HG02870 (cell line): ENCODE results near the gene NOS3.

Source experiments
- ATAC-seq: cut with Tn5 transposase; IDR thresholded peaks from one replicate; pipeline ENCODE4 v1.9.1; 2021; ENCODE audit warnings: mild to moderate bottlenecking, moderate library complexity; ENCODE audit not compliant: unreplicated experiment

NOS3 gene

DNA sequence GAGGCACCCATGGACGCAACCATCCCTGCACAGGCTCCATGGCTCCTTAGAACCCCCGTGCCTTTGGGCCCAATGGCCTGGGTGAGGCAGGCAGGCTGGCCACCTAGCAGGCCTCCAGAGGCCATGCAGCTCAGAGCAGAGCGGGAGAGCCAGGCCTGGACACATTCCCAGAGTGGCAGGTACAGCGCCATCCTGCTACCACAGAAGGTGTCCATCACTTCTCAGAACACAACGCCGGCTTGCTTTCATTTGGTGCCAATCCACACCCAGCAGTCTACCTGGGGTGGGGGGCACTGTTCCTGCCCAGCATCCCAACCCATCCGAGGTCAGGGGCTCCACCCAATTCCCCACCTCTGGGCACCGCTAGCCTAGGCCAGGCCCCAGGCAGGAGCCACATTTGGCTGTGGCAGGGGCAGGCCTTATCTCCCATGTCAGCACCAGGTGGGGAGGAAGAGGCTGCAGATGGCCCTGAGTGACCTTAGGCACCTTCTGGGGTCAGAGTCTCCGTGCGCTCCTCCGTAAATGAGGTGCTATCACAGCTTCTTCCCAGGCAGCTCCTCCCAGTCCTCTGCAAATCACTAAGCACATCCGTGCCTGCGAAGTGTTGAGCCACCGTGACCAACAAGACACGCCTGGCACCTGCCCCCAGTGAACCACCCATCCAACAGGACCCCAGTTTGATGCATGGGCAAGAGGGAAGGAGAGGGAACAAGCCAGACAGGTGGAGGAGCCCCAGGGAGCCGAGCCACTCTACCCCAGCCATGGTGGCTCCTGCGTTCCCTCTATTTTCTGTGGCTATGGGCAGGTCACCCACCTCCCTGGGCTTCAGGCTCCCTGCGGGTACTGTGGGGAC lies 26.9 kb upstream of the NOS3 start:
- ATAC-seq = no peak

- ATAC-seq = no peak
These were observed 26.2 kb upstream of the NOS3 start for GRCh38 chr7:150964593-150965111.

GRCh38 chr7:150965273-150965830 lies 25.5 kb upstream of the NOS3 start:
- no peak for ATAC-seq

DNA sequence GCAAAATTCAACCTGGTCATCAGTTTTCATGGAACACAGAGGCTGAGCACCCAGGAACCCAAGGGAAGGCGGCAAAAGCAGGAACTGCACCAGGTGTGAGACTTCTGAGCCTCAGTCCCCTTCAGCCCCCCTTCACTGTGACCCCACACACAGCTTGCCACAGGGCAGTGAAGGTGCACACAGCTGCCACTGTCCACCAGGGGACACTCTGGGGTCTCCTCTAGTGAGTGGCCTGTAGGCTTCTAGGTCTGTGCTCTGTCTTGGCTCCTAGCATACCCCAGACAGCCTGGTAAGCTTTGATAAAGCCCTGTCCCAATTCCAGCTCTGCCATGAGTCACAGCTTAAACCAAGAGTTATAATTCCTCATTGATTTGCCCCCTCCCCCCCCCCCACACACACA lies 24.8 kb upstream of the NOS3 start:
- no peak for ATAC-seq

DNA sequence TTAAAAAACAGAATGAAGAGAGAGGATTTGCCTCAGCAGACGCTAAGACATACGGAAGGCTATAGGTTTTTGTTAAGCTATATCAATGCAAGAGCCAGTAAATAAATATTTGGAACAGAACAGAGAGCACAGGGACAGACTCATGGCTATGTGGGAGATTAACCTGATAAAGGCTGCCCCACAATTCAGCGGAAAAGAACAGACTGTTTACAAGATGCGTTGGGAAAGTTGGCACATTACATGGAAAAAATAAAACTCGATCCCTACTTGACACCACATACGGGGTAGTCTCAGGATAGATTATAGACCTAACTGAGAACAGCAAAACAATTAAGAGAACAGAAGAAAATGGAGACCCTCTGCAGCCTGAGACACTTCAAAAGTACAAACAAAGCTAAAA lies 23.5 kb upstream of the NOS3 start:
- ATAC-seq = no peak

DNA sequence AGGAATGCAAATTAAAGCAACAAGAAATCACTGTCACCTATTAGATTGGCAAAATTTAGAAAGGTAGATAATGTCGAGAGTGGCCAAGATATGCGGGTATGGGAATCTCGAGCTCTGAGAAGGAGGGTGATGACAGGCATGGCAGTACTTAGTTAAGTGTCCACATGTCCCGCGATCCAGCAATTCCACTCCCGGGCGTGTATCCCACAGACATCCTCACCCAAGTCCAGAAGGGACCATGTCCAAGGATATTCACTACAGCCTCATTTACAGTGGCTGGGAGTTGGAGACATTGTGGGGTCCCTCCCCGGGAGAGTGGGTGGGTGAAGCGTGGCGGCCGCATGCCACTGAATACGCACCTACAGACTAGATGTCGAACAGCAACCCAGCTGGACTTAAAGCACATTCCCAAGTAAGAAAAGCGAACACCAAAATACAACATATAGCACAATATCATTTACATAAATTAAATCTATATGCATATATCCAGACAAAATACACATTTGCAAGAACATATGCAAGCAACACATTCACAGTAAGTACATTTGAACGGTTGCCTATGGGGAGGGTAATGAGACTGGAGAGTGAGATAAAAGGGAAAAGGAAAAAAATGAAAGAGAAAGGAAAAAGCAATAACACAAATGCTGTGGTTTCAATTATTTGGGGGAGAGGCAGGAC lies 22.6 kb upstream of the NOS3 start:
- no peak for ATAC-seq

GRCh38 chr7:150968734-150969372 lies 22.0 kb upstream of the NOS3 start:
- no peak for ATAC-seq

DNA sequence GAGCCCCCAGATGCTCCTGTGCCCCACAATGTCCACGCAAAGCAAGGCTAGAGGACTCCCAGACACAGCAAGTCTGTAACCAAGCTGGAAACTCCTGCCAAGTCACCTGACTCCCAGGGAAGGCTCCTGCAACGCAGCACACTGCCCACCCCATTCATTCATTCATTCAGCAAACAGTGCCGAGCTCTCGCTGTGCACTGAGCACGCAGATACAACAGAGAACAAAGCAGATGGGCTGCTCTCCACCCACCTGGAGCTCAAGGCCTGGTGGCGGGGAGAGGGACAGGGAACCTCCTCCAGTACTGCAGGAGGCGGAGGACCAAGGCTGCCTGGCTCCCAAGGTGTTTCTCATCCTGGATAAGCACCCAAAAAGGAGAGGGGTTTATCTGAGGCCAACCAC lies 21.3 kb upstream of the NOS3 start:
- ATAC-seq = no peak

DNA sequence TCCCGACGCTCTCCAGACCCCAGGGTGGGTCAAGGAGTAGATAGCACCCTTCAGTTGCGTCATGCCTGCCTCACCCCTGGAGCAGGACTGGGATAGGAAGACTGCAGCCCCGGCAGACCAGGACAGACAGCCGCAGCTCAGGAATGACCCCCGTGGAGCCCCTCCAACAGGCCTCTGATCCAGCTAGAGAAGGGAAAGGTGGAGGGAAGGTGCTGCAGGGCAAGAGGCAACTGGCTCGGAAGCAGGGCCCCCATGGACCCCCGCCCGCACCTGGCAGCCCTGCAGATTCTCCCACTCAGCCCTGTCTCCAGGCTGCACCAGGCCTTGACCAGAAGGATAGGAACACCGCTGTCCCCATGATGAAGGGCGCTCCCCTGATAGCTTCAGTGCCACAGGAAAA lies 20.4 kb upstream of the NOS3 start:
- ATAC-seq = no peak

- no peak for ATAC-seq
These were observed 19.4 kb upstream of the NOS3 start for GRCh38 chr7:150971242-150972022.

DNA sequence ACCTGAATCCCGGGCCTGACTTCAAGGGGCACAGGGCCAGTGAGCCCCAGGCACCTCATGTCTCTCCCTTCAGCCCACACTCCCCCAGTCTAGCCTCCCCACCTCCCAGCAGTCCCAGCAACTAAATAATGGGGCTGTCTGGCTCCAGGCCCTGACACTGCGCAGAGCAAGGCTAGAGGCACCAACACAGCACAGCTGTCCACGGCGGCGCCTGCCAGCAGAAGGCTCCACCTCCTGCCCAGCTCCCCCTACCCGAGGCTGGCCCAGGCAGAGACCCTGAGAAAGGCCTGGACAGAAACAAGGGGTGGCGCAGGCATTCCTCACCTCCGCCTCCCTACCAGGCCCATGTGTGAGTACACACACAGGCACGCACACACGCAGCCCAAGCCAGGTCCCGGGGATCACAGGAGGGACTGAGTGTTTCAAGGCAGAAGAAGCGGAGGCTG lies 18.8 kb upstream of the NOS3 start:
- no peak for ATAC-seq

GRCh38 chr7:150972741-150973140 lies 18.1 kb upstream of the NOS3 start:
- ATAC-seq = no peak

- no peak for ATAC-seq
These were observed 17.0 kb upstream of the NOS3 start for GRCh38 chr7:150973571-150974451.

DNA sequence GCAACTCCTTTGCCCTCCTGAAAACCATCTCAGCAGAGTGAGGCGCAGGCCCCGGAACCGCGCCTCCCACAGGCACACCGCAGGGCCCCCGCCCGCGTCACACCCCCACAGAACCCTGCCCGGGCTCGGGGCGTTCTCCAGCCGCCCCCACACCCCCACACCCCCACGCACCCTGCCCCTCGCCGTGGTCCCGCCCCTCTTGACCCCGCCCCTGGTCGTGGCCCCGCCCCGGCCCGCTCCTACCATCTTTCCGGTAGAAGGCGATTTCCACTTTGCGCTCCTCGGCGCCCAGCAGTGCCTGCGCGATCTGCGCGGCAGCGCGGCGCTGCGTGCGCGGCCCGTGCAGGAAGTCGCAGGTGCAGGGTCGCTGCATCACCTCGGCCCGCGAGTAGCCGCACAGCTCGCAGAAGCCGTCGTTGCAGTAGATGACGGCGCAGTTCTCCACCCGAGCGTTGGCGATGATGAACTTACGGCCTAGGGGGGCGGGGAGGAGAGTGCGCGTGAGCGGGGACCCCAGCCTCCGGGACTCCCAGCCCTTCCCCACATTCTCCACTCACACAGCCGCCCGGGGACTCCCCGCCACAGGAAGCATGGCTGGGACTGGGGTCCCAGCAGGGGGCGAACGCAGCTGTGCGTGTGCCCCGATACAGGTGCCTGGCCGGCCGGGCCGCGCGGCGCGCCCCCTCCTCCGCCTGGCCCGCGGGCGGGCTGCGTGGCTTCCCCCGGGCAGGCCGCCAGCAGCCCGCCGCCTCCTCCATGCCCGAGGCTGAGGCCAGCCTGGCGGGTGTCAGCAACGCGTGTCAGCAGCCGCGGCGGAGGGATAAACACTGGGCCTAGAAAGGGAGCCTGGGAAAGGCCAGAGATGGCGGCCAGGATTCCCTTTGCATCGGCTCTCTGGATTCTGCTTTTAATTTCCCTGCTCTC lies 16.1 kb upstream of the NOS3 start:
- peak; percentile 46 for ATAC-seq

DNA sequence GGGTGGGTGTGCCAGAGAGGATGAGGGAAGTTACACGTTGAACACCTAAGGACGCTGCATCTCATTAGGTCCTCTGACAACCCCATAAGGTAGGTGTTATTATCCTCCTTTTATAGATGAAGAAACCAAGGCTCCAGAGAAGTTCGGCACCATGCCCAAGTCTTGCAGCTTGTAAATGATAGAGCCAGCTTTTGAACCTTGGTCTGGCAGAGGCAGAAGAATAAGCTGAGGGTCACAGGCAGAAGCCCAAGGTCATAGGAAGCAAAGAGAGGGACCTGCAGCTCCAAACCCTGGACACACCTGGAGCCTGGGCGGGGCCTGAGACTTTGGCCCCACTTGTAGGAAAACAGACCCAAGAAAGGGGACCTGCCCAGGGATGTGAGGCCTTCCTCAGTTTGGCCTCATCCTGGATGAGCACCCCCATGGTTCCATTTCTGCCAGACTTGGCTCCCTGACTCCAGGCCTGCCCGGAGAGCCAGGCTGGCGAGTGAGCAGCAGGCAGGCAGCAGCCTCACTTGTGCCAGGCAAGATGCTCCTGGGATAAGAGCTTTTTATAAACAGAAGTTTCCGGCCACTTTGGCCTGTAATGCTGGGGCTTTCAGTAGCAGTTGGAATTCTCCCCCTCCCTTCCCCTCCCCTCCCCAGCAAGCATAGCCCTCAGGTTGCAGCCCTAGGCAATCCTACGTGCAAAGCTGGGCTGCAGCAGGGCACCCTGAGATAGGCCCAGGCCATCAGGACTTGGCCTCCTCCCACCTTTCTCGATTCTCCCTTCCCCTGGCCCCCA lies 15.1 kb upstream of the NOS3 start:
- ATAC-seq = no peak

GRCh38 chr7:150976529-150977381 lies 14.1 kb upstream of the NOS3 start:
- ATAC-seq = no peak
